Tibial nerve (tissue), 4 donors: ENCODE data around the gene GALM. TPM values are rescaled to one million over a fixed set of nuclear protein-coding genes. Genes with fewer than 3 reads are reported as not detected.
"Not testable (repeated sequence)": the region's sequence is repeated elsewhere in the genome, so short reads cannot be mapped to it uniquely, and the experiment has no call there.

Experiments used
- DNase-seq, 2 donors: peaks; one replicate each; pipeline ENCODE4 v3.0.0-alpha.2; 2019; ENCODE audit warnings: low spot score in 2 of 2
- H3K27ac ChIP-seq, 4 donors: fragments of 200-600 bp; sonication (generic) in 3 of 4; one replicate each; pipeline ENCODE4 v1.5.1; 2017 to 2019; ENCODE audit warnings: mild to moderate bottlenecking in 1 of 4
- H3K27me3 ChIP-seq, 2 donors: fragments of 200-600 bp; sonication (generic) in 1 of 2; one replicate each; pipeline versions ENCODE4 v1.5.1 to v1.6.0; 2017 to 2019
- H3K36me3 ChIP-seq, 3 donors: fragments of 200-600 bp; sonication (generic); one replicate each; pipeline ENCODE4 v1.5.1; 2018 to 2019
- H3K4me1 ChIP-seq, 4 donors: fragments of 200-600 bp; sonication (generic) in 3 of 4; one replicate each; pipeline ENCODE4 v1.5.1; 2017 to 2019
- H3K4me3 ChIP-seq, 4 donors: fragments of 200-600 bp; sonication (generic) in 3 of 4; one replicate each; pipeline ENCODE4 v1.5.1; 2017 to 2019; ENCODE audit warnings: mild to moderate bottlenecking in 1 of 4, moderate library complexity in 1 of 4
- H3K9me3 ChIP-seq, 4 donors: fragments of 200-600 bp; sonication (generic) in 3 of 4; one replicate each; pipeline ENCODE4 v1.5.1; 2017 to 2019
- EP300 ChIP-seq, 2 donors: sonication (generic); formaldehyde crosslinking; IDR thresholded peaks; one replicate each; pipeline ENCODE4 v1.6.1; 2017; ENCODE audit warnings: antibody characterized with exemption in 2 of 2, mild to moderate bottlenecking in 1 of 2
- POLR2A ChIP-seq, 2 donors: fragments of 450-650 bp; IDR thresholded peaks; one replicate each; pipeline ENCODE4 v1.6.1; 2017; ENCODE audit warnings: antibody characterized with exemption in 2 of 2, mild to moderate bottlenecking in 2 of 2, moderate library complexity in 2 of 2
- WGBS, 2 donors: methylation state at CpG; one replicate each; pipeline ENCODE4 v1.1.5; 2018; 5-methylcytosine and 5-hydroxymethylcytosine counted together
- total RNA-seq, 4 donors: library from RNA; depleted of rRNA; stranded (reverse); fragments of >200 nt; gene quantifications; one replicate each; pipeline ENCODE4 v1.1.0, GENCODE V29; 2016
- TF ChIP-seq, protein P1 (sequence below), 5 experiments: fragments of 200-600 bp in 3 of 5; fragments of 450-650 bp in 2 of 5; sonication (generic) in 3 of 5; IDR thresholded peaks; one replicate each; pipeline ENCODE4 v1.5.1; 2016 to 2019; ENCODE audit warnings: antibody characterized with exemption in 5 of 5, mild to moderate bottlenecking in 3 of 5, moderate library complexity in 2 of 5

The GALM gene
- total RNA-seq, 4 donors from 2014 or later: 20.7 to 57.9 (median 34.2) TPM

DNA sequence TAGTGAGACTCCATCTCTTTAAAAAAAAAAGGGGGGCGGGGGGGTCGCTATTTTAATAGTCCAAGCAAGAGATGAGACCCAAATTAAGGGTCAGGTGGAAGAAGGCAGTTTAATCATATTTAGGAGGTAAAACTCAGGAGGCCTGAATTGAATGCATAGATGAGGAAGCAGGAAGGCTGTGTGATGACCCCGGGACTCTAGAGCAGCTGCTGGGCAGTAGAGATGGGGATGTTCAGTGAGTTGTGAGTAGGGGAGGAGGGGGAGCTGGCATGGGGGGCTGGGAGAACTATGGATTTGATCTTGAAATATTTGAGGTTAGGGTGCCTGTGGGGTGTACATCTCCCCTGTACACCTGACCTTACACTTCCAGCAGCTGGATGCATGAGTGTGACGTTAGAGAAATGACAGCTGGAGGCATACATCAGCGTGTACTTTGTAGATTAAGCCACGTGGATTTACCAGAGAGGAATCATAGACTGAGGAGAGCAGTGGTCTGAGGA is 41.0 kb downstream of the GALM start:
- no peaks in the 10 kb centered on the region for H3K27me3 ChIP-seq
- H3K27ac ChIP-seq: no peak overlapping the region
- DNase-seq: no peak
- H3K36me3 ChIP-seq: peaks cover 0 to 16% (median 0%) of the 10 kb centered on the region in 3 donors
- 86 to 92% methylated on average over 6 of the region's 6 CpGs for WGBS, 2 donors
- no peaks in the 10 kb centered on the region for H3K9me3 ChIP-seq
- peaks cover 0 to 5% (median 0%) of the 10 kb centered on the region in 4 donors for H3K4me1 ChIP-seq
- no peak overlapping the region for H3K4me3 ChIP-seq
- TF ChIP-seq POLR2A (IDR thresholded peaks at IDR 0.05) (no peak), EP300 (IDR thresholded peaks at IDR 0.05) (no peak)
- TF ChIP-seq, protein P1, sequence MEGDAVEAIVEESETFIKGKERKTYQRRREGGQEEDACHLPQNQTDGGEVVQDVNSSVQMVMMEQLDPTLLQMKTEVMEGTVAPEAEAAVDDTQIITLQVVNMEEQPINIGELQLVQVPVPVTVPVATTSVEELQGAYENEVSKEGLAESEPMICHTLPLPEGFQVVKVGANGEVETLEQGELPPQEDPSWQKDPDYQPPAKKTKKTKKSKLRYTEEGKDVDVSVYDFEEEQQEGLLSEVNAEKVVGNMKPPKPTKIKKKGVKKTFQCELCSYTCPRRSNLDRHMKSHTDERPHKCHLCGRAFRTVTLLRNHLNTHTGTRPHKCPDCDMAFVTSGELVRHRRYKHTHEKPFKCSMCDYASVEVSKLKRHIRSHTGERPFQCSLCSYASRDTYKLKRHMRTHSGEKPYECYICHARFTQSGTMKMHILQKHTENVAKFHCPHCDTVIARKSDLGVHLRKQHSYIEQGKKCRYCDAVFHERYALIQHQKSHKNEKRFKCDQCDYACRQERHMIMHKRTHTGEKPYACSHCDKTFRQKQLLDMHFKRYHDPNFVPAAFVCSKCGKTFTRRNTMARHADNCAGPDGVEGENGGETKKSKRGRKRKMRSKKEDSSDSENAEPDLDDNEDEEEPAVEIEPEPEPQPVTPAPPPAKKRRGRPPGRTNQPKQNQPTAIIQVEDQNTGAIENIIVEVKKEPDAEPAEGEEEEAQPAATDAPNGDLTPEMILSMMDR (IDR thresholded peaks at IDR 0.05): no peak

DNA sequence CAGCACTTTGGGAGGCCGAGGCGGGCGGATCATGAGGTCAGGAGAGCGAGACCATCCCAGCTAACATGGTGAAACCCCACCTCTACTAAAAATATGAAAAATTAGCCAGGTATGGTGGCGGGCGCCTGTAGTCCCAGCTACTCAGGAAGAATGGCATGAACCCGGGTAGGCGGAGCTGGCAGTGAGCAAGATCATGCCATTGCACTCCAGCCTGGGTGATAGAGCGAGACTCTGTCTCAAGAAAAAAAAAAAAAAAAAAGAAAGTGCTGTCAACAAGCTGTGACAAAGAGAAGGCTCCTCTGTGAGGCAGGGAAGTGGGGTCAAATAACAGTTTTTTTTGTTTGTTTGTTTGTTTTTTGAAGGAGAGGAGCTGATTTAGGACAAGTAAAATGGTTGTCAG is 42.6 kb downstream of the GALM start:
- 84 to 86% methylated on average over 9 of the region's 9 CpGs for WGBS, 2 donors
- H3K4me1 ChIP-seq, H3K27me3 ChIP-seq, DNase-seq, H3K27ac ChIP-seq, H3K4me3 ChIP-seq, H3K9me3 ChIP-seq: not testable (repeated sequence)
- H3K36me3 ChIP-seq: peaks cover 0 to 27% (median 0%) of the 10 kb centered on the region in 3 donors

DNA sequence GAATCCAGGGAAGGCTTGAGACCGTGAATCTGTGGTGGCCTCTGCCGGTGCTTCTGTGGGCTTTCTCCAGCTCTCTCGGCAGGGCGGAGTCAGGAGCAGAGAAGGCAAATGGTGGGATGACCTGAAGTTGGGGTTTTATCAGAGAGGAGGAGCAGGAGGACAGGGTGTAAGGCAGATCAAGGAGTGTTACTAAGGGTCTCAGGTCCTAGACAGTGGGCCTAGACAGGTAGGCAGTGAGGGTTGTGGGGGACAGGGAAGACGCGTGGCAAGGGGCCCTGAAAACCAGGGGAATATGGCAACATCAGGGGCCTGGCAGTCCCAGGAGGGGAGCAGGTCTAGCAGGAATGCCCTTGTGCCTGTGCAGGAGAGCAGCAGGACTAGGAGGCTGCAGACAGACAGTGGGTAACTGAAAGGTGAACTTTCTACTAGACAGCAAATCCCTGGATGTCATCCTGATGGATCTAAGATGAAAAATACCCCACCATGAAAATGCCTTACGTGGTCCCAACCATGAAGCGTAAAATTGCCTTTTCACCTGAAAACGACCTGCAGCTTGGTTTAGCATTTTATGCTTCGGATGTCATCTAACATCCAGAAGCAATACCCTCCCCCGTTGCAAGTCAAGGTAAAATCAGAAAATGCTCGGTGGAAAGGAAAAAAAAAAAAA is 43.1 kb downstream of the GALM start:
- WGBS, 2 donors: 79 to 80% methylated on average over 12 of the region's 12 CpGs
- no peak overlapping the region for H3K4me3 ChIP-seq
- no peak for DNase-seq

DNA sequence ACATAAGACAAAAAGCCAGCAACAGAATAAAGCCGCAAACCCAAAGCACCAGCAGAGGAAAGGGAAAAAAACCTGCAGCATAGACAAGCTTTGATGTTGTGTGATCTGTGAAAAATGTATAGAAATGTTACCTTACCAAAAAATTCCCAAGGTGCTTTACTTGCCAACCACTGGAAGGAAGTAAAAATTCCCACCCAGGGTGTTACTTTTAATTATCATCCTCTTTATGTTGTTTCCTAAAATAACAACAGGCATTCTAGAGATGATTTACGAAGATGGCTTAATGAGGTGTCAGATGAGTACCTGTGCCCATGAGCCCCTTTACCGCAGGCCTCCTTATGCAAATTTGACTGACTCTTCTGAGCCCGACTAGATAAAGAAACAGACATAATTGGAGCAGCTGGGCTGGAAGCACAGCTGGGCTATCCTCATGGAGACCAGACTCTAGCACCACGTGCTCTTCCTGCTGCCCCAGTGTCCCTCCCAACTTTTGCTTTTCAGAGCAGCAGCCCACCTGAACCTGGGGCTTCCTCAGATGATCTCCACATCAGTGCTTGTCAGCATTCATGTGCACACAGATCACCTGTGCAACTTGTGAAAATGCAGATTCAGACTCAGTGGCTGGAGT is 43.8 kb downstream of the GALM start:
- H3K4me3 ChIP-seq: no peak overlapping the region
- WGBS, 2 donors: 54 to 59% methylated on average over 5 of the region's 5 CpGs
- no peak overlapping the region for H3K27ac ChIP-seq
- no peak for TF ChIP-seq EP300 (IDR thresholded peaks at IDR 0.05)
- no peak for TF ChIP-seq POLR2A (IDR thresholded peaks at IDR 0.05)
- TF ChIP-seq, protein P1 (IDR thresholded peaks at IDR 0.05): no peak
- no peak for DNase-seq
- no peaks in the 10 kb centered on the region for H3K27me3 ChIP-seq
- peaks cover 0 to 27% (median 0%) of the 10 kb centered on the region in 3 donors for H3K36me3 ChIP-seq
- H3K9me3 ChIP-seq: no peaks in the 10 kb centered on the region
- no peaks in the 10 kb centered on the region for H3K4me1 ChIP-seq

More for the DNA sequence above, 43.1 kb downstream of the GALM start:
- TF ChIP-seq EP300 (IDR thresholded peaks at IDR 0.05) (no peak), POLR2A (IDR thresholded peaks at IDR 0.05) (no peak)
- TF ChIP-seq, protein P1 (IDR thresholded peaks at IDR 0.05): no peak
- Histone ChIP-seq H3K27me3 (no peaks in the 10 kb centered on the region), H3K9me3 (no peaks in the 10 kb centered on the region), H3K4me1 (no peaks in the 10 kb centered on the region), H3K36me3 (peaks cover 0 to 27% (median 0%) of the 10 kb centered on the region in 3 donors), H3K27ac (no peak overlapping the region)

DNA sequence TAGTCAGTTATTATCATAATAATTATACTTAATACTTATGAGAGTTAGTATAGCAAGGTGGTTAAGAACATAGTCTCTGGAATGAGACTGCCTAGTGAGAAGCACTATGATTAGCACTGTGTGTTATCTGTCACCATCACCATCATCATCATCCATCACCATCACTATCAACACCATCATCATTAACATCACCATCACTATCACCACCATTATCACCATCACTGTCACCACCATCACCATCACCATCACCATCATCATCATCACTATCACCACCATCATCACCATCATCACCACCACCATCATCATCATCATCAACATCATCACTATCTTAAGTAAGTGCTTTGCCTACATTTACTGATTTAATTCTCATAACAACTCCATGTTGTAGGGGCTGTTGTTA is 45.6 kb downstream of the GALM start:
- no peaks in the 10 kb centered on the region for H3K4me1 ChIP-seq
- no peaks in the 10 kb centered on the region for H3K27me3 ChIP-seq
- H3K27ac ChIP-seq: no peak overlapping the region
- TF ChIP-seq, protein P1 (IDR thresholded peaks at IDR 0.05): no peak
- TF ChIP-seq EP300 (IDR thresholded peaks at IDR 0.05) (no peak), POLR2A (IDR thresholded peaks at IDR 0.05) (no peak)
- DNase-seq: no peak
- peaks cover 0 to 27% (median 0%) of the 10 kb centered on the region in 3 donors for H3K36me3 ChIP-seq
- H3K9me3 ChIP-seq: no peaks in the 10 kb centered on the region
- H3K4me3 ChIP-seq: no peak overlapping the region
